DOHH2 (cell line): ENCODE data around the gene ETF1.

ENCODE experiments used
- CTCF ChIP-seq: fragments of 200-600 bp; sonication (generic); IDR thresholded peaks from one replicate; pipeline ENCODE4 v1.5.1; 2014; ENCODE audit warnings: antibody characterized with exemption, mild to moderate bottlenecking, low read depth, low read length; ENCODE audit not compliant: poor library complexity, severe bottlenecking
- EZH2phosphoT487 ChIP-seq: fragments of 200-600 bp; sonication (generic); IDR thresholded peaks from 2 replicates; pipeline ENCODE4 v1.6.1; 2017; ENCODE audit warnings: borderline replicate concordance, mild to moderate bottlenecking, antibody characterized with exemption, low read length, moderate library complexity, mixed read lengths

GRCh38 chr5:138574744-138575193 lies 31.7 kb upstream of the ETF1 start:
- TF ChIP-seq EZH2phosphoT487: no peak
- no peak for TF ChIP-seq CTCF
